HL-60 (cell line): ENCODE measurements around the gene SDK1.

ENCODE experiments used
- CTCF ChIP-seq: IDR thresholded peaks from one replicate; pipeline ENCODE4 v1.5.1; 2011; ENCODE audit warnings: low read length, control low read depth, inconsistent platforms; ENCODE audit not compliant: insufficient read depth
- POLR2AphosphoS5 ChIP-seq: IDR thresholded peaks from 2 replicates; pipeline ENCODE4 v1.6.1; 2012; ENCODE audit warnings: low read depth
- REST ChIP-seq: IDR thresholded peaks from 2 replicates; pipeline ENCODE4 v1.6.1; 2012; ENCODE audit warnings: low read depth; ENCODE audit not compliant: insufficient replicate concordance

DNA sequence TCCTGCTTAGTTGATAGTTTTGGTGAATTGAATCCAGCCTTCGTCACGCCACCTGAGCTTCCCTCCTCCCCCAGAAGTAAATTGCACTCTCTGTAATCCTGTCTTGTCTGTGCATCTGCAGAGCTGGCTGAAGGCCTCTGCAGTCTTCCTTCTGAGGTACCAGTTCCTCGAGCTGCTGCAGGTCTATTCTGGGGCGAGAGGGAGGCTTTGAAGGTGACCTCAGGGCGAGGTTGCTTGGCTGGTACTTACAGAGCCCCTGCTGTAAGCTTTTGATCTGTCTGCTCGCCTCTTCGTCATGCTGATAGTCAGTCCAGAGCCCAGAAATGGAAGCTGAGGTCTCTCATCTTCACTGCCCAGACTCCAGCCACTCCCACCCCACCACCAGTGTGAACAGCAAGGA is 867.5 kb downstream of the SDK1 start:
- TF ChIP-seq CTCF = no peak
- no peak for TF ChIP-seq REST
- TF ChIP-seq POLR2AphosphoS5 = no peak
